ENCODE results near the gene MYF6.

MYF6 gene

GRCh38 chr12:80747800-80748199 lies 40.4 kb downstream of the MYF6 start:
- no peak overlapping the region for H3K4me3 ChIP-seq (ENCODE audit: control insufficient read depth, low read depth, low read length)
- TF ChIP-seq CTCF (IDR thresholded peaks at IDR 0.05; ENCODE audit: control insufficient read depth, insufficient read depth, low read depth, low read length, missing control alignments), result no peak
- no peak for DNase-seq (ENCODE audit: low read depth)

- no peak for DNase-seq (ENCODE audit: low read depth)
- H3K4me3 ChIP-seq (ENCODE audit: control insufficient read depth, low read depth, low read length), result no peak overlapping the region
- no peak for TF ChIP-seq CTCF (IDR thresholded peaks at IDR 0.05; ENCODE audit: control insufficient read depth, insufficient read depth, low read depth, low read length, missing control alignments)
These were observed 42.0 kb downstream of the MYF6 start for GRCh38 chr12:80749456-80749855.

- H3K4me3 ChIP-seq (ENCODE audit: control insufficient read depth, low read depth, low read length), result no peak overlapping the region
- DNase-seq (ENCODE audit: low read depth), result no peak
- no peak for TF ChIP-seq CTCF (IDR thresholded peaks at IDR 0.05; ENCODE audit: control insufficient read depth, insufficient read depth, low read depth, low read length, missing control alignments)
These were observed 45.0 kb downstream of the MYF6 start for GRCh38 chr12:80752464-80752863.

- no peak overlapping the region for H3K4me3 ChIP-seq (ENCODE audit: control insufficient read depth, low read depth, low read length)
- no peak for TF ChIP-seq CTCF (IDR thresholded peaks at IDR 0.05; ENCODE audit: control insufficient read depth, insufficient read depth, low read depth, low read length, missing control alignments)
- DNase-seq (ENCODE audit: low read depth), result no peak
These were observed 46.8 kb downstream of the MYF6 start for GRCh38 chr12:80754274-80754673.

GRCh38 chr12:80756875-80757274 lies 49.4 kb downstream of the MYF6 start:
- DNase-seq (ENCODE audit: low read depth), result no peak
- no peak for TF ChIP-seq CTCF (IDR thresholded peaks at IDR 0.05; ENCODE audit: control insufficient read depth, insufficient read depth, low read depth, low read length, missing control alignments)
- no peak overlapping the region for H3K4me3 ChIP-seq (ENCODE audit: control insufficient read depth, low read depth, low read length)

All from AG09309 (cell line).